Airway epithelial cell (primary cell): ENCODE measurements around the gene TRPT1. TPM values are rescaled to one million over a fixed set of nuclear protein-coding genes. Genes with fewer than 3 reads are reported as not detected.

ENCODE experiments used
- total RNA-seq: library from RNA; depleted of rRNA; stranded (reverse); fragments of >200 nt; gene quantifications from 2 replicates; pipeline ENCODE4 v1.2.3, GENCODE V29; 2015

Gene TRPT1, protein sequence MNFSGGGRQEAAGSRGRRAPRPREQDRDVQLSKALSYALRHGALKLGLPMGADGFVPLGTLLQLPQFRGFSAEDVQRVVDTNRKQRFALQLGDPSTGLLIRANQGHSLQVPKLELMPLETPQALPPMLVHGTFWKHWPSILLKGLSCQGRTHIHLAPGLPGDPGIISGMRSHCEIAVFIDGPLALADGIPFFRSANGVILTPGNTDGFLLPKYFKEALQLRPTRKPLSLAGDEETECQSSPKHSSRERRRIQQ
- 57.4 and 58.1 TPM in 2 replicates for total RNA-seq

DNA sequence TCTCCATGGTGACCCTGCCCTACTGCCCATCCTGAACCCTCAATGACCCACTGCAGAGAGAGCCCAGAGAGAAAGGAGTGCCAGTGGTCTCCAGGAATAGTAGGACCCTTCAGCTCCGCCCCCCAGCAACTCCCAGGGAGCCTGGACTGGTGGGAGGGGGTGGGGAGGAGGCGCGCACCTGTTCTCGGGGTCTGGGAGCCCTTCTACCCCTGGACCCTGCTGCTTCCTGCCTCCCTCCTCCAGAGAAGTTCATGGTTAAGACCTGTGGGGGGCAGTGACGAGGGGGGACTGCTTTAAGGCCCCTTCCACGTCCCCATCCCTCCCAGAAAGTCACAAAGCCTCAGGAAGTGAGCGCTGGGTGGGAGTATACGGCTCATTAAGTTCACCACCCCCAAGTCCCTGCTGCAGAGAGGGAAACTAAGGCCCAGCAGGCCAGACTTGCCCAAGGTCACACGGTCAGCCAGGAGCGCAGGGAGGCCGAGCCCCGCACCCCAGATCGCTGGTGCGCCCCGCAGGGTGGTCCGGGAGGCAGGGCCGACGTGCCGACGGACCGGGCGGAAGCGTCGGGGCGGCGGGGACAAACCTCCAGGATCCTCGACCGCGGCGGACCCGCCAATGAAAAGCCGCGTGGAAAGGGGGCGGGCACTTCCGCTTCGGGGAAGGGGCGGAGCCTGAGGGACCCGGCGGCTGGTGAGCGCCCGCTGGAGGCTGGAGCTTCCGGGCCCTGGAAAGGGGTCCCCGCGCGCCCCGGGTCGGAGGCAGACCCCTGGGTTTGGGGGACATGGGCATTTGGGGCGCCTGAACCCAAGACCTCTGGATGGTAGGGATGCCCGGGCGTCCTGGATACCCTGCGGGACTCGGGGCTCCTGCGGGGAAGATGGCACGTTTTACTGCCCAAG, at the start of gene TRPT1, which contains the start of gene NUDT22:
Gene TRPT1, minus strand, starts transcription at position 579 of the 899 bp plus-strand sequence. Its CDS starts 326 bp downstream, at position 253.
Gene NUDT22, plus strand, starts transcription at position 667 of the 899 bp plus-strand sequence. CDS start 379 bp downstream, outside the sequence.

DNA sequence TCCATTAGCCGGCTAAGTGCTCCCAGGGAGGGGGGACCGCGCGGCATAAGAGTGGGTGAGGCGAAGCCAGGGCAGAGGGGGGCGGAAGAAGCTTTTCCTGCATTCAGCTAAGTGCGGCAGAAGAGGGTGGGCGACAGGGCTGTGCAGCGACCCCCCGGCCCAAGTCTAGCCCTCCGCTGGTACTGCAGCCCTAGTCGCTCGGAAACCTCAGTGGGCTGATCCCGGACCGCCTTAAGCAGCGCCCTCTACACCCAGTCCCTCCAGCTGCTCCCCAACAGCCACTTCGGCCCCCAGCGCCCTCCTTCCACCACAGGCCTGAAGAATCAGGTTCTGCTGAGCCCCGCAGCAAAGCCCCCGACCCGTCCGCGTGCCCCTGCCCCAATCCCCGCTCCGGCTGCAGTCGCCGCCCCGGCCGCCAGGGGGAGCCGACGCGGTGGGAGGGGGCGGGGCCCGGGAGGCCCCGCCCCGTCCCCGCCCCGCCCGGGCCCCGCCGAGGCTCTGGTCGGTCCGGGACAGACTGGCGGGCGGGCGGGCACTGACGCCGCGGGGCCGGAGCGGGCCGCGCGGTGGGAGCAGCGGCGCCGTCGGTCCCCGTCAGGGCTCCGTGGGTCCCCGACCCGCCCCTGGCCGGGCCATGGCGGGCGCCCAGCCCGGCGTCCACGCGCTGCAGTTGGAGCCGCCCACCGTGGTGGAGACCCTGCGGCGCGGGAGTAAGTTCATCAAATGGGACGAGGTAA, 25.2 kb upstream of the TRPT1 start, which contains the start of gene PLCB3:
Gene PLCB3, plus strand, starts transcription at position 515 of the 737 bp plus-strand sequence. Its CDS starts 120 bp downstream, at position 635.

DNA sequence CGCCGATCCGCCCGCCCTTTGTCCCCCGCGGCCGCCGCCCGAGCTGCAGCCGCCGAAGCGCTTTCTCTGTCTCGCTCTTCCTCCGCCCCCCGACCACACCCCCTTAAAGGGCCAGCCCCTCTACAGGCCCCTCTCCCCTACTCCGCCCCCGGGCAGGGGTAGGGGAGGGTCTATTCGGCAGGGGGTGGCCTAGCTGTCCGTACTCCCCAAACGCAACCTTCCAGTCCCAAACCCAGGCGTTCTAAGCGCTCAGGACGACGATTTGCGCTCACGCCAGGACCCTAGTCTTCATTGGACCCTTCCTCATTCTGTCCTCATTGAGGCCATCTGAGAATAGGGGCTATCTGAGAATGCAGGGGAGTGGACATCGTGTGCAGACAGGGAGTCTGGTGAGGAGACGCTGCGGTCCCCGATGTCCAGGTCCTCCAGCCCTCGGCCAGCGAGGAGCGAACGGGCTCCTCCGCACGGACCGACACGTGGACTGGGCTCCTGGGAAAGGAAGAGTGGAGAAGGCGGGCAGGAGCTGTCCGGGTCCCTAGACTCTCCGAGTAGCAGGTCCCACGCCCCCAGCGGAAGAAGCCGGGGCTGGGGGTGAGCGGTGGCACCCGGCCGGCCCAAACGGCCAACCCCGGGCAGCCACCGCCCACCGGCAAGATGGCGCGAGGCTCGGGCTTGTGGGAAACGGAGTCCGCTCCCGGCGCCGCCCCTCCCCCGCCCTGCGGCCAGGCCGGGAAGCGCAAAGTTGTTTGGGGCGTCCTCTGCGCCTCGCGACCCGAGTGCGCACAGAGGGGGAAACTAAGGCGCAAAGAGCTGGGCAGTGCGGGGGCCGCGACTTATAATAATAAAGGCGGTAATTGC, 21.1 kb upstream of the TRPT1 start, which contains the start of gene PPP1R14B:
Gene PPP1R14B, minus strand, starts transcription at position 73 of the 858 bp plus-strand sequence. CDS start 270 bp downstream, outside the sequence.

DNA sequence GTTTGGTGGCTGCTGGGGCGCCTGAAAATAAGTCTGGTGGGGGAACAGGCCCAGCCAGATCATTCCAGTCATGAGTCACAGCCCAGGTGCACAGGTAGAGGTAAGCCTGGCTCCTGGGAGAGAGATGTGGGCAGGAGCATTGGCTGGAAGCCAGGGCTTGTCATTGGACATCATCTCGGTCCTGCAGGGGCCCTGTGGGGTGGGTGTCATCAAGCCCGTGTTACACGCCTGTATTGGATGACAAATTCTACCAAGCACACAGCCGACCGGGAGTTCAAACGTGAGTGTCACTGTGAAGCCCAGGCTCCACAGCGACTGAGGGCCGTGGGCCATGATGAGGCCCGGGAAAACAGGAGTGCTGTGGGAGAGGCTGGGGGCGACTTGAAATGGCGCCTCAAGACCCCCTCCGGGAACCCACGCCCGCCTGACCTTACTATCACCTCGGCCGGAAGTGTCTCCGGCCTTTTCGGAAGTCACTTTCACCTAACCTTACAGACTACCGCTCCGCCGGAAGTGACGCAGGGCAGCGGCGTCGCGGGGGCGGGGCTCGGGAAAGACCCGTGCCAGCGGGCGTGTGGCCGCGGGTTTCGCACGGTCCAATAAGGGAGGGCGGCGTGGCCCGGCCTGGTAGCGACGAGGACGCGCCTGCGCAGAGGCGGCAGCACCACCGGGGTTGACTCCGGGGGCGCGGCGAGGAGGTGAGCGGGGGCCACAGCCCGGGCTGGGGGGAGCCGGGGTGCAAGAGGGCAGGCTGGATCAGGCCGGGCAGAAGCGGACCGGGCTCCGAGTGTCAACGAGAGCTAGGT, 14.7 kb upstream of the TRPT1 start, which contains the start of gene FKBP2:
Gene FKBP2, plus strand, starts transcription at position 661 of the 806 bp plus-strand sequence. CDS start 1,293 bp downstream, outside the sequence.

DNA sequence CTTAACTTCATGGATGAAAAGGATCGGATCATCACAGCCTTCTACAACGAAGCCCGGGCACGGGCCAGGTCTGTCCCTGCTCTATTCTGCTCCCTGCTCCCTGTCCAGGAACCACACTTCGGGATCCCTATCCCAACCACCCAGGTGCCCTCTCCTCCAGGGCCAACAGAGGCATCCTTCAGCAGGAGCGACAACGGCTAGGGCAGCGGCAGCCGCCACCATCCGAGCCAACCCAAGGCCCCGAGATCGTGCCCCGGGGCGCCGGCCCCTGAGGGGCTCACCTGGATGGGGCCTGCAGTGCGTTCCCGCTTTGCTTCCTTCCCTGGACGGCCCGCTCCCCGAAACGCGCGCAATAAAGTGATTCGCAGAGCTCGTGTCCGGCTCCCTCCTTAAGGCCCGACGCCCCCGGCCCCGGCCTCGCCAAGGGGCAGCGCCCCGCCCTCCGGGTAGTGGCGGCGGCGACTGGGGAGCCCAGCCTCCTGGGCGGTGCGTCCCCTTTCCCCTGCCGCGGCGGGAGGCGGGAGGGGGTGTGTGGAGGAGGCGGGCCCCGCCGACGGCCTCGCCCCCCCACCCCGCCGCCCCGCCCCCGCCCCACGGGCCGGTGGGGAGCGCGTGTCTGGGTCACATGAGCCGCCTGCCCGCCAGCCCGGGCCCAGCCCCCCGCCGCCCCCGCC, 8.1 kb upstream of the TRPT1 start, which contains the start of gene VEGFB:
Gene VEGFB, plus strand, starts transcription at position 672 of the 674 bp plus-strand sequence. CDS start 250 bp downstream, outside the sequence.

DNA sequence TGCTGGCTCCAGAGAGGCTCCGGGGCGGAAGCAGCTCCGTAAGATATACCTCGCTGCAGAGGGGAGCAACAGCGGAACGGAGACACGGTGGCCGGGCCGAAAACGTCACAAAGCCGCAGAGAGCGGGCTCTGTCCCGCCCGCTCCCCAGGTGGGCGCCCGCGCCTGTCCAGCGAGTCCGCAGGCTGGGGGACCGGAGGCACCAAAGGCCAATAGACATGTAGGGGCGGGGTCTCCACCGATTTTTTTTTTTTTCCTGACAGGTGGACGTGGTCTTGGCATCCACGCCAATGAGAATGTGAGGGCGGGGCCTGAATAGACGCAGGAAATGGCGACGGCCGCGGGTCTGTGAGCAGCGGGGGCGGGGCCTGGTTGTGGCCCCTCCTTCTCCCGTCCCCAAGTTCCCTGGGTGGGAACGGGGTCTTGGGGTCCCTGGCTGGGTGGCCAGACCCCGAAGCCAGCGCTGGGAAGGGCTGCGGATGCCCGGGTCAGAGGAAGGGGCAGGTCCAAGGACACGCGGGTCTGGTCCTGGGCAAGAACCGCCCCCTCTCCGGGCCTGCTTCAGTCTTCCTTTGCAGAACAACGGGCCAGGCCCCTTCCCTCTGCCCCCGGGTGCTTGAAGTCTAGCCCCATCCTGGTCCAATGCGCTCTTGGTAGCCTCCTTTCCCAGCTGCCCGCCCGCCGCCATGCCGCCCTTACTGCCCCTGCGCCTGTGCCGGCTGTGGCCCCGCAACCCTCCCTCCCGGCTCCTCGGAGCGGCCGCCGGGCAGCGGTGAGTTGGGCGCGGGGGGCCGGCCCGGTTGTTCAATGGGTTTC, 4.4 kb upstream of the TRPT1 start, which contains the start of gene DNAJC4:
Gene DNAJC4, plus strand, starts transcription at position 378 of the 814 bp plus-strand sequence. Its CDS starts 307 bp downstream, at position 685.

DNA sequence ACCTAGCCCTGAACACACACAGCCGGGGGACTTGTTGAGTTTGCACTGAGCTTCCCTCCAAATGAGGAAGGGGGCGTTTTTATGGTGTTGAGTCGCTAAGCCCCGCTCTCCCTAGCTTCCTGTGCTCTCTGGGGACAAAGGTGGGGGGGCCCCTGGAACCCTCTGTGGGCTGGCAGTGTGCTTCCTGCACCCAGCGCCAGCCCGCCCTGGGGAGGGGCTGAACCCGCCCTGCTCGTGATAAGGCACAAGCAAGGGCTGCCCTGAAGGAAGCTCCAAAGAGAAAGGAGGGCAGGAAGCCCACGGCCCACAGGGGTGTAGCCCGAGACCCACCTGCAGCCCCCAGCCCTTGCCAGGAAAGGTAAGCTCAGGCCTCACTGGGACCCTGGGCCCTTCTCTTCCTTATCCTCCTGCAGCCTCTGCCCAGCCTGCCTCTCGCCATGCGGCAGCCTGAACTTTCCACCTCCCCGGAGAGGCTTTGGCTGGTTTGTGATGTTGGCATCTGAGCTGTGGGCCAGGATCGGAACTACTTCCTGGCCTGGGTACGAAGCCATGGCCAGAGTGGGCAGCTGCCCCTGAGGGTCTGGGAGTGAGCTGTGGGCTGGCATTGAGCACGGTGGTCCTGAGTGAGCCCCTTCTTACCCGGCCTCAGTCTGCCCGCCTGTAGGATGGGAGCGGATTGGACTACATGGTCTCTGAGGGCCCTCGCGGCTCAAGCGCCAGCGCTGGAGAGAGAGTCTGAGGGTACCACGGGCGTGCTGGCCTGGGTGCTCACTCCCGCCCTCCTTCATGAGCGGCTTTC, 19.3 kb downstream of the TRPT1 start, which contains the start of gene FERMT3:
Gene FERMT3, plus strand, starts transcription at position 265 of the 799 bp plus-strand sequence. CDS start 644 bp downstream, outside the sequence.

DNA sequence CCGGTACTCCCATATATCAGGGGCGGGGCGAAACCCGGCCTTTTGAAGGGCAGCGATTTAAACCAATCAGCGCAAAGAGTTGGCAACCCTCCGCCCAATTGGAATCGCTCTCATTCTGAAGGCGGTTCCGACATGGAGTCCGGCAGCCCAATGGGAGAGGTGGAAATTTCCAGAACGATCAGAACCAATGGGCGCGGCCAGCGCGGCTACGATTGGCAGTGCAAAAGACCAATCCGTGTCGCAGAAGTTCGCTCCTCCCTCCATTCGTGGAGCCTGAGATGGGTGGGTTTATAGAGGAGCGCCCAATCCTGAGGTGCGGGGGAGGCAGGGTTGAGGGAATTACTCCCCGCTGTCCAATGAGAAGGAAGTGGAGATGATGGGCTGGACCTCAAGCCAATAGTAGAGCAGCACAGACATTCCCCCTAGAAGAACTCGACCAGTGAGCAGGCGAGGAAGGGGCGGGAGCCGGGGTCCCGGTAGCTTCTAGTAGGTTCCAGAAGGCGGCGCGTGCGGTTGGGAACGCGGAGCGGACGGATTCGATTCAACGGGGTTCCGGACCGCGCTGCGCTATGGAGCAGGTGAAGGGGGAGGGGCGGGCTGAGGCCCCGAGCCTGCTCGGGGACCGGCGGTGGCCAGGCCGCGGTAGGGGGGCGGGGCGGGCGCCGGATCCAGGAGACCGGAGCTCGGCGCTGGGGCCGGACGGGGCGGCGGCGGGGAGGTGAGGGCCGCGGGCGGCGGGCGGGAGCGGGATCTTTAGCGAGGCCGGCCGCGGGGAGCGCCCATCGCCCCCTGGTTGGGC, 40.1 kb downstream of the TRPT1 start, which contains the start of gene STIP1:
Gene STIP1, plus strand, starts transcription at position 479 of the 799 bp plus-strand sequence. Its CDS starts 91 bp downstream, at position 570.

Other genes with a start within 250 kb of the TRPT1 start
- 108 and 161 TPM in 2 replicates for gene OTUB1, start 239.7 kb downstream of the TRPT1 start, total RNA-seq
- not detected in 2 replicates for gene FLRT1, start 190.3 kb downstream of the TRPT1 start, total RNA-seq
- 16.9 and 21.0 TPM in 2 replicates for gene MACROD1, start 60.1 kb downstream of the TRPT1 start, total RNA-seq
- gene STIP1, start 40.0 kb downstream of the TRPT1 start, total RNA-seq, result 169 and 210 TPM in 2 replicates
- gene FERMT3, start 19.5 kb downstream of the TRPT1 start, total RNA-seq, result 0.14 TPM in 2 replicates
- 74.9 and 110 TPM in 2 replicates for gene NUDT22, start 88 bp upstream of the TRPT1 start, total RNA-seq
- 7.0 and 15.3 TPM in 2 replicates for gene DNAJC4, start 4.4 kb upstream of the TRPT1 start, total RNA-seq
- 21.6 and 24.8 TPM in 2 replicates for gene VEGFB, start 8.4 kb upstream of the TRPT1 start, total RNA-seq
- 64.6 and 77.1 TPM in 2 replicates for gene FKBP2, start 14.9 kb upstream of the TRPT1 start, total RNA-seq
- 418 and 455 TPM in 2 replicates for gene PPP1R14B, start 20.8 kb upstream of the TRPT1 start, total RNA-seq
- 58.8 and 64.0 TPM in 2 replicates for gene PLCB3, start 25.3 kb upstream of the TRPT1 start, total RNA-seq
- gene BAD, start 58.5 kb upstream of the TRPT1 start, total RNA-seq, result 134 and 141 TPM in 2 replicates
- 13.3 and 16.0 TPM in 2 replicates for gene GPR137, start 59.7 kb upstream of the TRPT1 start, total RNA-seq
- gene KCNK4, start 65.1 kb upstream of the TRPT1 start, total RNA-seq, result not detected in 2 replicates
- 0.63 TPM in 1 of 2 replicates, not detected in the other for gene CATSPERZ, start 74.2 kb upstream of the TRPT1 start, total RNA-seq
- gene ESRRA, start 79.3 kb upstream of the TRPT1 start, total RNA-seq, result 74.4 and 87.9 TPM in 2 replicates
- gene TRMT112, start 91.4 kb upstream of the TRPT1 start, total RNA-seq, result 407 and 658 TPM in 2 replicates
- gene PRDX5, start 91.9 kb upstream of the TRPT1 start, total RNA-seq, result 455 and 530 TPM in 2 replicates
- 8.7 TPM in 2 replicates for gene CCDC88B, start 114.0 kb upstream of the TRPT1 start, total RNA-seq
- 72.9 and 73.6 TPM in 2 replicates for gene RPS6KA4, start 133.0 kb upstream of the TRPT1 start, total RNA-seq